GM18867 (cell line): Measurements from ENCODE around the gene GRXCR1.
A peak's percentile ranks its signal among the peaks of the same experiment; 100 is the strongest.

ENCODE experiments used
- ATAC-seq: cut with Tn5 transposase; IDR thresholded peaks from one replicate; pipeline ENCODE4 v1.9.1; 2021; ENCODE audit warnings: mild to moderate bottlenecking, moderate library complexity; ENCODE audit not compliant: unreplicated experiment

The GRXCR1 gene

DNA sequence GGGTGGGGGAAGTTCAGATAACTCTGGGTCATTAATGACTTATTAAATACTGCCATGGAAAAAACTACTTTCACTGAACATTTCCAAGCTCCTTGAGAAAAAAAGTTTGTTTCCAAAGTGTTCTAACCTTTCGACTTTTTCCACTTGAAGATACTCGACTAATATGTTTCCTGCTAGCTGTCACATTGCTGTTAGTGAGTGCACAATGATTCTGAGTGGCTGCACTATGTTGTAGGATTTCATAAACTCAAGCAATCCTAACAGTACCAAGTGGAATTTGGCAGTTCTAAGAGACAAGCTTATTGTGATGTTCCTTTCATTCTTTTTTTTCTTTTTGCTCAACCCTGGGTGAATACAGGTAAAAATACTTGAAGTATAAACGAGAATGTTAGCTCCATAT lies 33.4 kb downstream of the GRXCR1 start:
- ATAC-seq, result no peak

DNA sequence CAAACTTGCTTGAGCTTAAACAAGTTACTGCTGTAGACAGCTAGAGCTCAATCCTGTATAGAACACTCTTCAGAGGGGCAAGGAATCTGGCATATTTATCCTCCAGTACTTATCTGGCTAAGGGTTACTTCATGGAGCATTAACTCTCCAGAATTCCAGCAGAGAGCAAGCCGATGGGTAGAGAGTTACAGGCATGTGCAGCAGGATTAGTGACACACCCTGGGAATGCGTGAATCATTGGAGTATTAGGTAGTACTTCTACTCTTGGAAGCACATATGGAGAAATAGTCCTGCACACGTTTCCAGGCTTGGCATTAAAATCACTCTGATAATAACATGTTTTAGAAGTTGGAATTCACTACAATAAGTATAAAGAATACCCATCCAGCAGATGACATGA lies 35.4 kb downstream of the GRXCR1 start:
- ATAC-seq, result no peak

DNA sequence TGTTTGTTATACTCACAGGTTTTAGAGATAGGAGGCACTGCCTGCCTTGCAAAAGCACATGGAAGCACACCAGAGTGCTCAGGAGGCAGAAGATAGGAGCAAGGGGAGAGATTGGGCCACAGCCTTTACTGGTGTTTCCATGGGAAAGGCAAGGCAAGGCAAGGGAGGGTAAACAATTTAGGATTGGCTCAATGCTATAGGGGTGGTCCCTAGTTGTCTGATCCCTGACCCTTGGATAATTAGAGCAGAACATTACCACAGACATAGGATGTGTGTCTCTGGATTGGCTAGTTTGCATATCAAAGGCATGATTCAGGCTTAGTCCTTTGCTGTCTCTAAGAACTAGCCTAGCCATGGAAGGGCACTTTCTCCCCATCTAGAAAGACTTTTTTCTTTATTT lies 36.1 kb downstream of the GRXCR1 start:
- no peak for ATAC-seq

DNA sequence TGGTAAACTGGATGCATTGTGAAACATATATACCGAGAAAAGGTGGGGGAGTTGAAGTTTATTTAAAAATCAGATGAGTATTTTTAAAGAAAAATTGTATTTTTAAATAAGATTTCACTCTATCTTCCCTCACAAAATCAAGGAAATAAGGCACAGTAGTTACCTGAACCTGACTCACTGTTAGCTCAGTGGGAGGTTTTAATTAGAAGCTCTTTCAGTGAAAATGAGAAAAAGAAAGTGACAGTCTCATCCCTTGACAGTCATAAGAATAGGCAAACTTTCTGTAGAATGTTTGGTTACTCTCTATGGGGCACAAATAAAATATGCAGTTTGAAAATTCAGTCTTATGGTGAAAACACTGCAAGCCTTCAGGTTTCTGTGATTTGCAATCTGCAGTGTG lies 49.7 kb downstream of the GRXCR1 start:
- no peak for ATAC-seq

DNA sequence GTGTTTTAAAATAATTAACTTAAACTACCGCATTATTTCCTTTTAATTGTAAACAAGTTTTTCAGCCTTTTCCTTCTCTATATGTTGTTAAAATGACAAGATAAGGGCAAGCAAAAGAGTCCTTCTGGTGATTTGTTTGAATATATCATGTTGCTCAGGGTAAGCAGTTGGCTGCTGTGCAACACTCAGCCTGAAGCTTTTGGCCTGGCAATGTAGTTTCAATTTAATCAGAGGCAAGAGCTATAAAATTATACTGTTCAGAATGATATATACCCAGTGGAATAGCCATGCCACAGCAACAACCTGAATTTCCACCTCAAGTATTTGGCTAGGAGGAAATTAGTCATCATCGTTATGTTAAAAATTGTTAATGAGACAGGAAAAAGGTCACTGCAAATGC lies 53.4 kb downstream of the GRXCR1 start:
- ATAC-seq, result no peak

DNA sequence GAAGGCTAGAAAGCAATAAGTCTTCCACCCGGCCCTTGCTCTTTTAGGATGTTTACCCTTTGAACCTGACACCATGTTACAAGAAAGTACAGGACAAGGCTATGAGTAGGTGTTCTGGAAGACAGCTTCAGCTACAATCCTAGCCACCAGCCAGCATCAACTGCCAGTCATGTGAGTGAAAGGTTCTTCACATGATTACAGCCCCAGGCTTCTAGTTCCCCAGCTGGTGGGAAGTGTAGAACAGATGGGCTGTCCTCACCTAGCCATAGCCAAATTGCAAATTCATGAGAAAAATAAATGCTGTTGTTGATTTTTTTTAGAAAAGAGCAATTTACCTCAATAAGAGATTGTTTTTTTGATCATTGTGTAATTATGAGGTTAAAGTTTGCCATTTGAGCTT lies 60.8 kb downstream of the GRXCR1 start:
- no peak for ATAC-seq

DNA sequence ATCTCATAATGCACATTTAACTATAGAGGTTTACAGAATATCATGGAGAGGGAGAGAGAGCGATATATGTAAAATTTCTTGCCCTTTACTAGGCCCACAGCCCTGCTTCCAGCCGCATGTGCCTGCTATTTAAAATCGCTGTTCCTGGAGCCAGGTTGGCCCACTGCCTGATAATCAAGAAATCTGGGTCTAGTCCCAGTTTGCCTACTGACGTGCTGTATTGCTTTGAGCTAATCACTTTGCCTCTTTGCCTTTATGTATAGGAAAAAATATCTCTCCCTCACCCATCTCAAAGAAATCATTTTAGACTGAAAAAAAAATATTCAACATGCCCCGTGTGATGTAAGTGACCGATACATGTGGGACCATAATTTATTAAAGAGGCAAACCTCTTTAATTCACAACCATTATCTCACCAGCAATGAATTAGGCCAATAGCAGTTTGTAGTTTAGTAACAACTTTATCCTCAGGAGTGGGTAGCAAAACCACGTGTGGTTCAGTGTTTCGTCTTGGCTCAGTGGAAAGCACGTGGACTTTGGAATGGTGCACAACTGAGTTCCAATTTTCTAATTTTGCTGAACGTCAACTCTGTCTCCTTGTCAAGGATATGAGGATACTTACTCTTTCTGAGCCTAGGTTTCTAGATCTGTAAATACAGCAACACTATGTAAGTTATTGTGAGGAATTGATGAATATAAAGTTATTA lies 62.6 kb downstream of the GRXCR1 start:
- ATAC-seq, result no peak

DNA sequence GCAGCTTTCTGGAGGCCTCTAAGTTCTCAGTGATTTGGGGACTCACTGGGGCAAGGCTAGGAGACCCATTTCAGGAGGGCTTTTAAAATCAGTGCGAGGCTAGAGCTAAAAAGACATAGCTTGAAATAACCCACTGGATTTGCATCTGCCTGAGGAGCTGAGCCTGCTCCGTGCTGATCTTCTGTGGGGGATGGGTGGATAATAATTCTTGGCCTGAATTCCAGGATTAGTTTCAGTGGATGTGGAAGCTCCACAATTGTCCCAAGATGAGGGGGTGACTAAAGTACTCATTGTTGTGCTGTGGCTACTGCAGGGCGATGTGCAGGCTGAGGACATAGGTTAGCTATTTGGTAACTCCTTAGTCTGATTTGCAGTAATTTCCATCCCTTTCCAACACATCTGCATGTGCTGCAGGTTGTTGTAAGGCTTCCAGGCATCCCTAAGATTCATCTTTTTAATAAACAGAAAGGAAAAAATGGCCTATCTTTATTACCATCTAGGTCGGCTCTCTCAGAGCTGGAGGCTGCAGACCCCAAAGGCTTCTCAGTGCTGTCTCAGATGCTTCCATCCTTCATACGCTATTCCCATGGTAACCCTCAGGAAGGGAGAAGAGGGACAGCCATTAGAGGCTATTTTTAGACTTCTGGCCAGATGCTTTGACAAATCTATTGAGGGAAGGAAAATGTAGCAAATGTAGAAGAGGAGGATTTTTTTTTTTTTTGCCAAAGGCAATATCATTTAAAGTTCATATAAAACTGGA lies 63.4 kb downstream of the GRXCR1 start:
- ATAC-seq, result no peak

DNA sequence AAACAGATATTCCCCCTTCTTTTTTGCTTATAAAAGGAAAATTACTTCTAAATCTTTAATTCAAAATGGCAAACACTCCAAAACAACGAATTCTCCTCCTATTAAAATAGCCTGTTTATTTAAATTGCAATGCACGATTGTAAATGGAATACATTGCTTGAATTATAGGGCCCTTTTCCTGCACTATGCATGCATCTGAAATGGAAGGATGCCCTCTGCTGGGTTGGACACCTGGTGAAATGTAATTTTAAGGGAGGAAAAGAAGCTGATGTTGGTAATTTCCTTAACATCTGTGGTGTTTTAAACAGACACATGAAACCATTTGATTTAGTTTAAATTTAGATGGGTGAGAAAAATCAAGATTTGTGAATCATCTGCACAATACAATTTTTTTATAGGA lies 72.8 kb downstream of the GRXCR1 start:
- no peak for ATAC-seq

DNA sequence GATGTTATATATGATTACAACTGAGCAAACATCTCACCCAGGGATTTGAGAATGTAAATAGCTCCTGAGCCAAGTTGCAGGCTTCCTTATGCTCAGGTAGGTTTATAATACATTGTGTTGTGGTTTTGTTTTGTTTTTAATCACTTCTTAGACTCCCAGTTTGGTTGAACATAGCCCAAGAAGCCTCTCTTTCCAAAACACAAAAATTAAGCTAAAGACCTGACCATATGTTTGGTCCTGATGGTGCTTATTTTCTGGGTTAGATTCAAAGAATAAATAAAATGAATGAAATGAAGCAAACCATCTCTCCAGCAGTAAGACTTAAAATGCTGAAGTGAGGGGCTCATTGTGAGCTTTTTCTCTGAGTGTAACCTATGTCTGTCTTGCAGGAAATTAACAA lies 93.5 kb downstream of the GRXCR1 start:
- no peak for ATAC-seq

DNA sequence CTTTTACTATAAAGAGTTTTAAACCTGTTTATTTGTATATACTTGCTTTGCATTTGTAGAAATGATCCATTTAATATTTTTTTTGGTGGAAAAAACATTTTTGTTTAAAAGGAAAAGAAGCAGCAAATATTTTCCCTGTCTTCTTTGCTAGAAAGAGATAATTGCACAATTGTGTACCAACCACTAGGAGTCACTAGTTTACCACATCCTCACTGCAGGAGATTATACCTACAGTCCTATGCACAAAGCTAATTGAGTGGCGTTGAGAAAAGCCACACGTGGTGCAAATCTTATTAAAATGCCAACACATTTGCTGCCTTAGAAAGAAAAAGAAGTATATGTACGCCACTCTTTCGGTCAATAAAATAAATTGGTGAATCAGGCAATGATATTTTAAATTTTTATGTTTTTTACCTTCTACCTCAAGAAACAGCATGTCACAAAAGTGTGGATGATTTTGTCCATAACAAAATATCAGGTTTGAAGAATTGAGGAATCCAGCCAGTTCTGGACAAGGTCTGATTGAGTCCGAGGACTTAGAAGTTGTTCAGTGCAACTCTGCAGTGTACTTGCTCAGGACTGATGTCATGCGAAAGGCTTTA lies 102.9 kb downstream of the GRXCR1 start:
- ATAC-seq, result peak; percentile 97

DNA sequence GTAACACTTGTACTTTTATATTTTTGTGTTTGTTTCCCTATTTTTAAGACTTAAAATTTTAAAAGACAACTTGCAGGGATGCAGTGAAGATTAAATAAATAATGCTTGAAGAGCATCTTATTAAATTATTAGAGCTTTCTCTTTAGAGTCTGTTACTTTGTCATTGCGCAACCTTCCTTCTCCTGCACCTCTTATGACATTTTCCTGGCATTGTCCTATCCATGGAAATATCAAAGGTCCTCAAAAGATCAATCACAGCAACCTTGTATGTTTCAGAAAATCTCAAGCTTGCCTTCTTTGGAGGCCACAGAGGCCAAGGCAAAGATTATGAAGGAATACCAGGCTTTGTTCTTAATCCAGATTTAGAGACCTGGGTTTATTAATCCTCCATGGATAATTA lies 116.3 kb downstream of the GRXCR1 start:
- ATAC-seq, result no peak

DNA sequence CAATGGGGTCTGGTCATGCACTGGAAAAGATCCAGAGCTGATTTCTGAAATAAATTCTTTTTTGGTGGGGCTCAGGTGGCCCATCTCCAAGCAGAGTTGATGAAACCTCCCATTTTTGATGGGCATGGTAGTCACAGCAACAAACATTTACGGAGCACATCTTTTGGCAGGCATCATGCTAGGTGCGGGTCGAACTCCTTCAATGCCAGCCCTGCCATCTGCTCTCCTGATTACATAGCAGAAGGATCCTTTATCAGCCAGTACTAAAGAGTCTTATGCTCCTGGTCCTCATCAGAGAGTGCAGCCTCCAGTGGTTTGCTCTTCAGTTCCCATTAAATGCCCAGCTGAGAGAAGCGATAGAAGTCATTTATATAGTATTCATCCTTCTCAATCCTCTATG lies 121.7 kb downstream of the GRXCR1 start:
- ATAC-seq, result no peak

DNA sequence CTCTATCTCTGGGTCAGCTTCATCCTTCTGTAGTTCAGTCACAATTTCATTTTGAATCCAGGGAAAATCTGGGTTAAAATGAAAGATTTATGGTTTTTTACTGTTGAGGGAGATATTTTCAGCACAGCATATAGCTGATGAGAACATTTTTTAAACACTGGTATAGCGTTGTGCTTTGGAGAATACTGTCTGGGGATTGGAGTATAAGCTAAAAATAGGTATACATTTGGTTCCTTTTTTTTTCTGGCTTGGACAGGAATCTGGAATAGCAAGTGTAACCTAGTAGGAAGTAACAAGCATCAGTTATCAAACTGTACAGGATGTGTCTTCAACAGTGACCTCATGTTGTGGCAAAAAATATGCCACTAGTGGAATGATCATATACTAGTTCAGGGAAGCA lies 149.1 kb downstream of the GRXCR1 start:
- no peak for ATAC-seq

DNA sequence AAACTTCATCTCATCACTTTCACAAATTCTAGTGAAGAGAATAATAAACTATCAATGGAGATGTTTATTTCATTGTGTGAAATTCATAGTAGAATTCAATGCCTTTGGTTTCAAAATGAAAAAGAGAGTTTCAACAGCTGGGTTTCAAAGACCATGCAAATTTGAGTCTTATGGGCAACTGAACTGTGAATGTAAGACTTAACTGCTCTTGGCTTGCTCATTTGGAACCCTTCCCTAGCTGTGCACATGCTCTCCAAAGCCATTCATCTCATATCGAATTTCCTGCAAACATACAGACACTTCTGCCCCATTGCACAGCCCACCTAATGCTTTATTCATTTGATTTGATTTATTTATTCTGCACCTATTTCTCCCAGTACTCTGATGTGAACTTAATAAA lies 154.5 kb downstream of the GRXCR1 start:
- peak; percentile 90 for ATAC-seq

DNA sequence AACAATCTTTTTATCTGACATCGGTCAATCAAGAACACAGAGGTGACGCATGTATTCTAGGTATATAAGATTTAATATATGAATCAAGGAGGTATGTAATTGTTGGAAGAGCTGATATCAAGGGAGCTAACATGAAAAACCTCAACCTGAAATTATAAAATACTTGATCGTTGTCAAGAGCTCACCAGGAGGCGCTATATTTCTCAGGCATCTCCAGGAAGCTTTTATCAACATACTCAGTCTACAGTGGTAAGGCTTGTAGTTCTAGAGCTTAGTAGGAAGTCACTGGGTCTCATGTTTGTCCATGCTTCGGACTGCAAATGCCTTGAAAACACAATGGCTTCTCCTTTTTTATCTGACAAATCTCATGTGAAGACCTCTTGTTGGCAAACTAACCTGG lies 156.1 kb downstream of the GRXCR1 start:
- no peak for ATAC-seq

DNA sequence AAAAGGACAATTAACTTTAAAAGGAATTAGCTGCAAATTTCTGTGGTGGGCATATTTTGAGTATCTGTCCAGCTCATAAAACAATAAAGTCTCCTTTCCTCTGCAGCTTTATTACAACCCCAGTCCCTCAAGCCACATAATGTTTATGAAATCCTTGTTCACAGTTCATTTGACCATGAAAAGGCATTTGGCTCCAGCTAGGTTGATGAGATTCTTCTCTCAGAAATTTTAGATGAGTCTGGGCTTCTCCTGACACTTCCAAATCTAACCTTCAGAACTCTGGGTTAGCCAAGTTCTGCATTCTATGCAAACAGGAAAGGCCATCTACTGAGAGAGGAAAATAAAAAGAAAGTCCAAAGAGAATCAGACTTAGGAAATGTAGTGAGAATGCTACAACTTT lies 156.8 kb downstream of the GRXCR1 start:
- no peak for ATAC-seq

DNA sequence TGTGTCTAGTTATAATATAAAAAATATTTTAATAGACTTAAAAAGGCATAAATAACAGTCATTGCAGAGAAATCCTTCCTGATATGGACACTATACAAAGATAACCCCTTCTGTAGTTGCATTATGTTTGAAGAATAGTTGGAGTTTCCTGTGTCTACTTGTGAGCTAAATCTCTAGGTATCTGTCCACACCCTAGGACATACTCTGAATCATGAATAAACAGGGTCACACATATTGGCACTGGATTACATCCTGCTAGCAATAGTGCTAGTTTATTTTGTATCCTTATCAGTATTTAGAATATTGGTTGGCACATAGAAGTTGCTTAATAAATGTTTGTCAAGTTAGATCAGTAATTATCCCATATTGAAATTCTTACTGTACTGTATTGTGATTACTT lies 173.9 kb downstream of the GRXCR1 start:
- no peak for ATAC-seq

DNA sequence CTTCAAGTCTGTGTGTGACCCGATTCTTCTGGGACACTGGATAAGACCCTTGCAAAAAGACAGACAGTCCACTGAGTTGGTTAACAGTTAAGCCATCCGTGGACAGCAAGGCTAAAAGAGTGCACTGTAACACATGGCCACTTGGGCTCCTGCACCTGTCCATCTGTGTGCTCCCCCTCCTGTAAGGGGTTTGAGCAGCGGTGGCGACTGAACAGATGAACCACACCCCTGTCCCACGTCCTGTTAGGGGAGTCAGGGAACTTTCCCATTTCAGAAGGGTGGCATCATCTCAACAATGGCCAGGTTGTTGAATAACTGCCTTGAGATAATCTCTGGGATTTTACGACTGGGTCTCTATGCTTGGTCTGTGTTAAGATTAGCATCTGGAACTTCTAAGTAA lies 178.6 kb downstream of the GRXCR1 start:
- no peak for ATAC-seq
